ENCODE data around the gene AKTIP.

GRCh38 chr16:53509906-53510703 lies 7.1 kb upstream of the AKTIP start:
- TF ChIP-seq CTCF (conservative IDR thresholded peaks at IDR 0.05; ENCODE audit: low read length) (peak; percentile 98), EZH2phosphoT487 (IDR thresholded peaks at IDR 0.05; ENCODE audit: borderline replicate concordance, low read depth, low read length) (no peak)

All from OCI-LY7 (cell line).